ENCODE measurements around the gene INF2.

The INF2 gene

GRCh38 chr14:104768437-104769323 is 79.3 kb downstream of the INF2 start:
- DNase-seq (ENCODE audit: low read depth in 2 of 3, low spot score in 1 of 3), result peak; percentile 84 to 97 (median 85)

GRCh38 chr14:104769324-104770071 is 80.1 kb downstream of the INF2 start:
- DNase-seq (ENCODE audit: low read depth in 2 of 3, low spot score in 1 of 3), result no peak

- no peak for DNase-seq (ENCODE audit: low read depth in 2 of 3, low spot score in 1 of 3)
Observed at GRCh38 chr14:104770072-104770579, 80.7 kb downstream of the INF2 start.

- peak in 1 of 3 donors; percentile 23 for DNase-seq (ENCODE audit: low read depth in 2 of 3, low spot score in 1 of 3)
Observed at GRCh38 chr14:104770851-104771272, 81.4 kb downstream of the INF2 start.

GRCh38 chr14:104771374-104771773 is 82.0 kb downstream of the INF2 start:
- DNase-seq (ENCODE audit: low read depth in 2 of 3, low spot score in 1 of 3), result no peak
